GM12878 (cell line): Measurements from ENCODE around the gene RNF113B.

Source experiments
- IKZF1 ChIP-seq: fragments of 450-650 bp; conservative IDR thresholded peaks from 2 replicates; pipeline ENCODE4 v1.6.1; 2017; ENCODE audit warnings: antibody characterized with exemption, mild to moderate bottlenecking
- NBN ChIP-seq: fragments of 450-650 bp; IDR thresholded peaks from 2 replicates; pipeline ENCODE4 v1.6.1; 2016
- POLR2A ChIP-seq: IDR thresholded peaks from 2 replicates; pipeline ENCODE4 v1.6.1; 2011; ENCODE audit warnings: low read depth, mild to moderate bottlenecking, low read length
- YBX1 ChIP-seq: fragments of 450-650 bp; IDR thresholded peaks from 2 replicates; pipeline ENCODE4 v1.6.1; 2016; ENCODE audit warnings: antibody characterized with exemption

GRCh38 chr13:98169331-98169730 lies 7.7 kb downstream of the RNF113B start:
- no peak for TF ChIP-seq YBX1
- no peak for TF ChIP-seq IKZF1
- no peak for TF ChIP-seq POLR2A
- no peak for TF ChIP-seq NBN
